Gastroesophageal sphincter (tissue), 4 donors: ENCODE data around the gene TIMD4. TPM values are rescaled to one million over a fixed set of nuclear protein-coding genes. Genes with fewer than 3 reads are reported as not detected.
"Not testable (repeated sequence)": the region's sequence is repeated elsewhere in the genome, so short reads cannot be mapped to it uniquely, and the experiment has no call there.

Experiments
- ATAC-seq: fragments of 150-250 bp; one replicate; pipeline ENCODE4 v1.9.1; 2016; ENCODE audit warnings: mild to moderate bottlenecking, moderate library complexity
- H3K27ac ChIP-seq, 4 donors: fragments of 200-600 bp; sonication (generic) in 3 of 4; 1 replicate in 3 of 4; 2 replicates in 1 of 4; pipeline ENCODE4 v1.5.1; 2016 to 2019
- H3K27me3 ChIP-seq: fragments of 200-600 bp; sonication (generic); one replicate; pipeline ENCODE4 v1.5.1; 2019
- H3K36me3 ChIP-seq, 2 donors: fragments of 200-600 bp; sonication (generic); one replicate each; pipeline ENCODE4 v1.5.1; 2019; ENCODE audit warnings: control low read depth in 1 of 2
- H3K4me1 ChIP-seq, 3 donors: fragments of 200-600 bp; sonication (generic); 1 replicate in 2 of 3; 2 replicates in 1 of 3; pipeline ENCODE4 v1.5.1; 2016 to 2019; ENCODE audit warnings: control low read depth in 2 of 3
- H3K4me3 ChIP-seq, 2 donors: fragments of 200-600 bp; sonication (generic); one replicate each; pipeline ENCODE4 v1.5.1; 2019; ENCODE audit warnings: mild to moderate bottlenecking in 1 of 2, moderate library complexity in 1 of 2
- H3K9me3 ChIP-seq, 3 donors: fragments of 200-600 bp; sonication (generic); one replicate each; pipeline ENCODE4 v1.5.1; 2017 to 2019; ENCODE audit warnings: control low read depth in 2 of 3
- CTCF ChIP-seq, 4 experiments: fragments of 200-600 bp in 2 of 4; fragments of 450-650 bp in 2 of 4; sonication (generic) in 1 of 4; IDR thresholded peaks; one replicate each; pipeline ENCODE4 v1.5.1; 2017 to 2019; ENCODE audit warnings: antibody characterized with exemption in 4 of 4, mild to moderate bottlenecking in 2 of 4, moderate library complexity in 2 of 4
- EP300 ChIP-seq: sonication (generic); formaldehyde crosslinking; IDR thresholded peaks from one replicate; pipeline ENCODE4 v1.6.1; 2017; ENCODE audit warnings: antibody characterized with exemption, mild to moderate bottlenecking
- POLR2A ChIP-seq, 2 donors: fragments of 450-650 bp; IDR thresholded peaks; one replicate each; pipeline ENCODE4 v1.6.1; 2017; ENCODE audit warnings: antibody characterized with exemption in 2 of 2, mild to moderate bottlenecking in 2 of 2, moderate library complexity in 1 of 2
- POLR2AphosphoS5 ChIP-seq: sonication (generic); formaldehyde crosslinking; IDR thresholded peaks from one replicate; pipeline ENCODE4 v1.6.1; 2017; ENCODE audit warnings: antibody characterized with exemption
- WGBS, 2 donors: methylation state at CpG; one replicate each; pipeline ENCODE4 v1.1.5; 2018; ENCODE audit warnings: low coverage in 1 of 2; 5-methylcytosine and 5-hydroxymethylcytosine counted together
- total RNA-seq, 4 donors: library from RNA; depleted of rRNA; stranded (reverse); fragments of >200 nt; gene quantifications; one replicate each; pipeline ENCODE4 v1.1.0, GENCODE V29; 2016

TIMD4 gene
- total RNA-seq, 4 donors from 2014 or later = 0.67 to 1.2 TPM; not detected in 2

GRCh38 chr5:156981481-156981880 lies 18.5 kb upstream of the TIMD4 start:
- no peaks in the 10 kb centered on the region for H3K27me3 ChIP-seq
- TF ChIP-seq POLR2AphosphoS5 = no peak
- TF ChIP-seq POLR2A (IDR thresholded peaks at IDR 0.05) = no peak
- no peak for TF ChIP-seq CTCF (IDR thresholded peaks at IDR 0.05)
- no peak for TF ChIP-seq EP300
- H3K36me3 ChIP-seq = no peaks in the 10 kb centered on the region
- no peak overlapping the region for H3K27ac ChIP-seq
- ATAC-seq = no peak
- H3K4me1 ChIP-seq = no peaks in the 10 kb centered on the region
- peaks cover 0 to 4% (median 0%) of the 10 kb centered on the region in 3 donors for H3K9me3 ChIP-seq
- H3K4me3 ChIP-seq = no peak overlapping the region

- TF ChIP-seq POLR2A (IDR thresholded peaks at IDR 0.05) (no peak), CTCF (IDR thresholded peaks at IDR 0.05) (no peak), EP300 (no peak)
- 72 to 80% methylated on average over 5 to 6 of the region's 6 CpGs for WGBS, 2 donors
- Histone ChIP-seq H3K9me3 (no peaks in the 10 kb centered on the region), H3K4me3 (no peak overlapping the region), H3K4me1 (no peaks in the 10 kb centered on the region), H3K36me3 (no peaks in the 10 kb centered on the region), H3K27me3 (no peaks in the 10 kb centered on the region), H3K27ac (no peak overlapping the region)
- no peak for ATAC-seq
Measured at GRCh38 chr5:156974328-156974727, 11.3 kb upstream of the TIMD4 start.

- WGBS, 2 donors = 64 to 93% methylated on average over 3 of the region's 3 CpGs
- TF ChIP-seq EP300 (no peak), CTCF (IDR thresholded peaks at IDR 0.05) (no peak), POLR2A (IDR thresholded peaks at IDR 0.05) (no peak), POLR2AphosphoS5 (no peak)
- Histone ChIP-seq H3K4me1 (no peaks in the 10 kb centered on the region), H3K36me3 (no peaks in the 10 kb centered on the region), H3K9me3 (no peaks in the 10 kb centered on the region), H3K27me3 (no peaks in the 10 kb centered on the region), H3K27ac (no peak overlapping the region), H3K4me3 (no peak overlapping the region)
- ATAC-seq = no peak
Measured at GRCh38 chr5:156971848-156972525, 9.0 kb upstream of the TIMD4 start.

GRCh38 chr5:156971415-156971814 lies 8.4 kb upstream of the TIMD4 start:
- 69 to 81% methylated on average over 3 of the region's 3 CpGs for WGBS, 2 donors
- no peaks in the 10 kb centered on the region for H3K27me3 ChIP-seq
- TF ChIP-seq CTCF (IDR thresholded peaks at IDR 0.05) (no peak), POLR2AphosphoS5 (no peak), EP300 (no peak), POLR2A (IDR thresholded peaks at IDR 0.05) (no peak)

GRCh38 chr5:156967386-156967785 lies 4.4 kb upstream of the TIMD4 start:
- H3K9me3 ChIP-seq, H3K4me3 ChIP-seq, H3K36me3 ChIP-seq, ATAC-seq, H3K27me3 ChIP-seq, H3K27ac ChIP-seq, H3K4me1 ChIP-seq: not testable (repeated sequence)
- WGBS, 2 donors = 85 to 100% methylated on average over 3 of the region's 3 CpGs

More at GRCh38 chr5:156971415-156971814, 8.4 kb upstream of the TIMD4 start:
- no peaks in the 10 kb centered on the region for H3K4me1 ChIP-seq
- ATAC-seq = no peak
- no peaks in the 10 kb centered on the region for H3K36me3 ChIP-seq
- H3K4me3 ChIP-seq = no peak overlapping the region
- no peak overlapping the region for H3K27ac ChIP-seq
- no peaks in the 10 kb centered on the region for H3K9me3 ChIP-seq
